Neuronal stem cell (in vitro differentiated cells): Measurements from ENCODE around the gene CXCL17. TPM values are rescaled to one million over a fixed set of nuclear protein-coding genes. Genes with fewer than 3 reads are reported as not detected.

ENCODE experiments used
- DNase-seq: peaks from one replicate; pipeline ENCODE4 v3.0.0-alpha.2; 2013; ENCODE audit warnings: low spot score
- H2AFZ ChIP-seq: one replicate; pipeline ENCODE4 v1.6.1; 2013; ENCODE audit warnings: mild to moderate bottlenecking, low read length, inconsistent platforms
- H2AK5ac ChIP-seq: 2 replicates; pipeline ENCODE4 v1.6.1; 2013; ENCODE audit warnings: low read depth, mild to moderate bottlenecking, inconsistent platforms, low read length, moderate library complexity, mixed read lengths
- H2BK120ac ChIP-seq: 2 replicates; pipeline ENCODE4 v1.6.1; 2013; ENCODE audit warnings: low read depth, mild to moderate bottlenecking, inconsistent platforms, low read length, moderate library complexity, mixed read lengths
- H2BK12ac ChIP-seq: one replicate; pipeline ENCODE4 v1.6.1; 2013; ENCODE audit warnings: low read length, inconsistent platforms
- H2BK15ac ChIP-seq: 2 replicates; pipeline ENCODE4 v1.6.1; 2013; ENCODE audit warnings: mild to moderate bottlenecking, low read length, inconsistent platforms, mixed read lengths
- H2BK5ac ChIP-seq: one replicate; pipeline ENCODE4 v1.6.1; 2013; ENCODE audit warnings: inconsistent platforms, mild to moderate bottlenecking, low read length, moderate library complexity
- H3K14ac ChIP-seq: one replicate; pipeline ENCODE4 v1.6.1; 2013; ENCODE audit warnings: low read length, inconsistent platforms
- H3K18ac ChIP-seq: 2 replicates; pipeline ENCODE4 v1.6.1; 2013; ENCODE audit warnings: low read length, inconsistent platforms
- H3K23ac ChIP-seq: 2 replicates; pipeline ENCODE4 v1.6.1; 2013; ENCODE audit warnings: low read depth, mild to moderate bottlenecking, mixed read lengths, low read length, inconsistent platforms; ENCODE audit not compliant: poor library complexity
- H3K27ac ChIP-seq: replicated peaks from 3 replicates; pipeline ENCODE4 v1.5.1; 2013; ENCODE audit warnings: low read length, inconsistent platforms
- H3K27me3 ChIP-seq, 3 experiments: 2 replicates each; pipeline ENCODE4 v1.6.1; 2013; ENCODE audit warnings: low read length in 3 of 3, mild to moderate bottlenecking in 2 of 3, inconsistent platforms in 1 of 3, low read depth in 1 of 3, mixed read lengths in 1 of 3, moderate library complexity in 1 of 3; ENCODE audit not compliant: control insufficient read depth in 3 of 3, insufficient read depth in 3 of 3
- H3K36me3 ChIP-seq, 2 donors: replicated peaks in 1 of 2; 2 replicates each; pipeline ENCODE4 v1.6.1; 2013; ENCODE audit warnings: low read length in 2 of 2; ENCODE audit not compliant: control insufficient read depth in 2 of 2, insufficient read depth in 2 of 2
- H3K4ac ChIP-seq: 2 replicates; pipeline ENCODE4 v1.6.1; 2013; ENCODE audit warnings: inconsistent platforms, mild to moderate bottlenecking, low read length, moderate library complexity
- H3K4me1 ChIP-seq, 2 donors: 1 replicate in 1 of 2; 2 replicates in 1 of 2; pipeline ENCODE4 v1.6.1; 2013; ENCODE audit warnings: low read length in 2 of 2, low read depth in 1 of 2; ENCODE audit not compliant: control insufficient read depth in 2 of 2, insufficient read depth in 1 of 2
- H3K4me2 ChIP-seq: one replicate; pipeline ENCODE4 v1.6.1; 2013; ENCODE audit warnings: mild to moderate bottlenecking, low read length, inconsistent platforms; ENCODE audit not compliant: insufficient read depth, poor library complexity, severe bottlenecking
- H3K4me3 ChIP-seq, 2 donors: 2 replicates each; pipeline ENCODE4 v1.5.1; 2013; ENCODE audit warnings: low read length in 2 of 2, mild to moderate bottlenecking in 2 of 2, inconsistent platforms in 1 of 2, moderate library complexity in 1 of 2
- H3K79me1 ChIP-seq: one replicate; pipeline ENCODE4 v1.6.1; 2013; ENCODE audit warnings: low read depth, mild to moderate bottlenecking, inconsistent platforms, low read length, moderate library complexity
- H3K9ac ChIP-seq: one replicate; pipeline ENCODE4 v1.6.1; 2013; ENCODE audit warnings: mild to moderate bottlenecking, low read depth, low read length, inconsistent platforms; ENCODE audit not compliant: poor library complexity
- H3K9me3 ChIP-seq, 2 donors: replicated peaks in 1 of 2; 2 replicates each; pipeline versions ENCODE3 to v1.6.1; 2013; ENCODE audit warnings: low read length in 2 of 2, mild to moderate bottlenecking in 2 of 2, inconsistent platforms in 1 of 2, low read depth in 1 of 2, mixed read lengths in 1 of 2, moderate library complexity in 1 of 2; ENCODE audit not compliant: control insufficient read depth in 2 of 2, insufficient read depth in 1 of 2
- H4K8ac ChIP-seq: one replicate; pipeline ENCODE4 v1.6.1; 2013; ENCODE audit warnings: low read depth, mild to moderate bottlenecking, inconsistent platforms, low read length, moderate library complexity
- H4K91ac ChIP-seq: one replicate; pipeline ENCODE4 v1.6.1; 2013; ENCODE audit warnings: low read length, low read depth, mild to moderate bottlenecking, inconsistent platforms; ENCODE audit not compliant: poor library complexity
- WGBS, 2 donors: extraction: QIAGEN DNeasy Blood & Tissue Kit; methylation state at CpG; one replicate each; pipeline ENCODE4 v1.1.7; 2013; ENCODE audit warnings: missing lambda C conversion rate in 2 of 2, mixed read lengths in 1 of 2; ENCODE audit not compliant: insufficient read length in 2 of 2, insufficient replicate concordance in 1 of 2; ENCODE audit errors: extremely low coverage in 2 of 2; 5-methylcytosine and 5-hydroxymethylcytosine counted together
- polyA plus RNA-seq, 2 experiments: library from polyadenylated mRNA; stranded (reverse); fragments of 200-250 nt; gene quantifications; one replicate each; pipeline ENCODE4 v1.2.3, GENCODE V29; 2013

Gene CXCL17, protein sequence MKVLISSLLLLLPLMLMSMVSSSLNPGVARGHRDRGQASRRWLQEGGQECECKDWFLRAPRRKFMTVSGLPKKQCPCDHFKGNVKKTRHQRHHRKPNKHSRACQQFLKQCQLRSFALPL
- not detected for polyA plus RNA-seq (2013, experiment 1 of 2)
- not detected for polyA plus RNA-seq (2013, experiment 2 of 2)

DNA sequence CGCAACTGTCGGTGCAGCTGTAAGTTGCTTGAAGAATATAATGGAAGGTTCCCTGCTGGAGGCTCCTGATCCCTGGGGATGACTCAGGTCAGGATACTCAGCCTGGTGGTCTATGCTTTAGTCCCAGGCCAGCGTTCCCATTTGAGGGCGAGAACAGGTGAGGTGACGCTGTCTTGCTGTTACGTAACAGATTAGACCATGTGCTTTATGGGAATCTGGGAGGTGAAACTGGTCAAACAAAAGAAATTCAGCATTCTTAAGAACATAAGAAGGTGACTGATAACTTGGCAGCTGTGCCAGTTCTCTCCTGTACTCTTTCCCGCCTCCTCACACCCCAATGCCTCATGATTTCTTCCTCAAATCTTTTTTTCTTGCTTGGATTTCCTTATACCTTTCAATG is at the start of gene CXCL17:
Gene CXCL17, minus strand, starts transcription at position 114 of the 400 bp plus-strand sequence. CDS start 114 bp downstream, outside the sequence.
- Histone ChIP-seq H3K9me3 (no peaks in the 10 kb centered on the region), H2BK120ac (no peak within 1 kb of the TSS), H2BK12ac (no peak within 1 kb of the TSS), H2AK5ac (no peak within 1 kb of the TSS), H3K18ac (no peak within 1 kb of the TSS), H3K4ac (no peak within 1 kb of the TSS), H4K8ac (no peak within 1 kb of the TSS), H3K4me1 (peaks cover 0 to 3% of the 10 kb centered on the region in 2 donors), H2BK5ac (no peak within 1 kb of the TSS), H3K23ac (no peak within 1 kb of the TSS), H3K27me3 (peaks cover 0 to 9% (median 0%) of the 10 kb centered on the region in 3 experiments), H2BK15ac (no peak within 1 kb of the TSS), H3K9ac (no peak within 1 kb of the TSS), H3K79me1 (no peaks in the 10 kb centered on the region), H3K36me3 (no peaks in the 10 kb centered on the region), H3K14ac (no peak within 1 kb of the TSS), H3K4me2 (no peak within 1 kb of the TSS), H2AFZ (no peak within 1 kb of the TSS), H4K91ac (no peak within 1 kb of the TSS), H3K4me3 (no peak within 1 kb of the TSS), H3K27ac (no peak within 1 kb of the TSS)
- no CpG with 5 or more reads among the region's 7 CpGs for WGBS, 2 donors
- DNase-seq, result no peak

DNA sequence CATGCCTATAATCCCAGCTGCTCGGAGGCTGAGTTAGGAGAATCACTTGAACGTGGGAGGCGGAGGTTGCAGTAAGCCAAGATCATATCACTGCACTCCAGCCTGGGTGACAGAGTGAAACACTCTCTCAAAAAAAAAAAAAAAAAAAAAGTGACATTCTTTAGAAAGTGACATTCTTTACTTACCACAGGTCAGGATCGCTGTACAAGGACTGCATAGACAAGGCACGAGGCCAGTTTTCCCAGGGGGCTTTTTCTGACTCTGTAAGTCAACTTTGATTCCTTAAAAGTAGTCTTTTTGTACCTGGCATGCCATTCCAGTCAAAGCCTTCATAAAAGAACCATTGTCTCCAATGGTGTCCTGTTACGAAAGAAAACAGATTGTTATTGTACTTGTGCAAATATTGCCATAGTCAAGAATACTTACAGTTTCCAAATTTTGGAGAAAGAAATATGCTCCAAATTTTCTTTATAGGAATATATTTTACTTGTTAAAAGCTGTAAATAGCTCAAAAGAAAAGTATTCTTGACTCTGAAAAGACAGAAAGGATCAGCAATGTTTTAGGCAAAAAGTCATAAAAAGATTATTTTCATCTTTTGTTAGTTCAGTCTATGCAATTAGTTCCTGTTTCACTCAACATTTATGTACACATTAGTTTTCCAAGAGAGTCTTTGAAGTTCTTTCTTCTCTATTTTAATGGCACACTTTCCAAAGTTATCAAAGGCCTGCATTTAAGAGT is 46.2 kb upstream of the CXCL17 start:
- Histone ChIP-seq H4K91ac (no peak overlapping the region), H2BK15ac (no peak overlapping the region), H3K18ac (no peak overlapping the region), H2BK120ac (no peak overlapping the region), H3K14ac (no peak overlapping the region), H2AFZ (no peak overlapping the region), H2BK12ac (no peak overlapping the region), H2AK5ac (no peak overlapping the region), H3K4ac (no peak overlapping the region), H3K27me3 (no peaks in the 10 kb centered on the region), H2BK5ac (no peak overlapping the region), H3K4me2 (no peak overlapping the region), H3K4me1 (peaks cover 8 to 13% of the 10 kb centered on the region in 2 donors), H3K79me1 (no peaks in the 10 kb centered on the region), H3K4me3 (no peak overlapping the region), H3K9me3 (no peaks in the 10 kb centered on the region), H3K36me3 (no peaks in the 10 kb centered on the region), H3K9ac (no peak overlapping the region), H3K27ac (no peak overlapping the region), H4K8ac (no peak overlapping the region), H3K23ac (no peak overlapping the region)
- no peak for DNase-seq
- no CpG with 5 or more reads among the region's 6 CpGs for WGBS, 2 donors

DNA sequence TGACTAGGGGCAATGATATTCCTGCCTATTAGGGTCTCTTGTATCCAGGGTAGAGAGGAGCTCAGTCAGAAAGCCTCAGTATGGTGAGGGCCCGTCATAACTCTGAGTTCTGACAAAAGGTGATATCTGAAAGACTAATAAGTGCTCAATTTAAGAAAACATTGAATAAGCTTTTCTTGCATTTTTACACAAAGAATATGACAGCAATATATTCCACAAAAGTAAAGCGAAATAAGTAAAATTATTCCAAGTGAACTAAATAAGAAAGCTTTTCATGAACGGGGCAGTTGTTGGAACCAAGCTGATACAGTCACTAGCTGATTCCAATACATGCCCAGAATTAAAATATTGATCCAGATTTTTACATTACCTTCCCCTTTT is 45.0 kb upstream of the CXCL17 start:
- no CpG with 5 or more reads among the region's 3 CpGs for WGBS, 2 donors
- H3K4me1 ChIP-seq, result peaks cover 8 to 13% of the 10 kb centered on the region in 2 donors
- H2AFZ ChIP-seq, result no peak overlapping the region
- no peak overlapping the region for H2BK15ac ChIP-seq
- H2AK5ac ChIP-seq, result no peak overlapping the region
- H3K27me3 ChIP-seq, result no peaks in the 10 kb centered on the region
- no peak overlapping the region for H4K91ac ChIP-seq
- H3K4me2 ChIP-seq, result no peak overlapping the region
- H2BK120ac ChIP-seq, result no peak overlapping the region
- no peak overlapping the region for H3K14ac ChIP-seq
- no peak overlapping the region for H3K18ac ChIP-seq
- no peak overlapping the region for H3K4ac ChIP-seq
- no peak overlapping the region for H2BK5ac ChIP-seq
- H3K9me3 ChIP-seq, result no peaks in the 10 kb centered on the region
- no peak overlapping the region for H3K4me3 ChIP-seq
- no peak for DNase-seq
- H4K8ac ChIP-seq, result no peak overlapping the region
- no peak overlapping the region for H3K23ac ChIP-seq
- H3K27ac ChIP-seq, result no peak overlapping the region
- H3K79me1 ChIP-seq, result no peaks in the 10 kb centered on the region
- no peak overlapping the region for H2BK12ac ChIP-seq
- no peaks in the 10 kb centered on the region for H3K36me3 ChIP-seq
- H3K9ac ChIP-seq, result no peak overlapping the region

DNA sequence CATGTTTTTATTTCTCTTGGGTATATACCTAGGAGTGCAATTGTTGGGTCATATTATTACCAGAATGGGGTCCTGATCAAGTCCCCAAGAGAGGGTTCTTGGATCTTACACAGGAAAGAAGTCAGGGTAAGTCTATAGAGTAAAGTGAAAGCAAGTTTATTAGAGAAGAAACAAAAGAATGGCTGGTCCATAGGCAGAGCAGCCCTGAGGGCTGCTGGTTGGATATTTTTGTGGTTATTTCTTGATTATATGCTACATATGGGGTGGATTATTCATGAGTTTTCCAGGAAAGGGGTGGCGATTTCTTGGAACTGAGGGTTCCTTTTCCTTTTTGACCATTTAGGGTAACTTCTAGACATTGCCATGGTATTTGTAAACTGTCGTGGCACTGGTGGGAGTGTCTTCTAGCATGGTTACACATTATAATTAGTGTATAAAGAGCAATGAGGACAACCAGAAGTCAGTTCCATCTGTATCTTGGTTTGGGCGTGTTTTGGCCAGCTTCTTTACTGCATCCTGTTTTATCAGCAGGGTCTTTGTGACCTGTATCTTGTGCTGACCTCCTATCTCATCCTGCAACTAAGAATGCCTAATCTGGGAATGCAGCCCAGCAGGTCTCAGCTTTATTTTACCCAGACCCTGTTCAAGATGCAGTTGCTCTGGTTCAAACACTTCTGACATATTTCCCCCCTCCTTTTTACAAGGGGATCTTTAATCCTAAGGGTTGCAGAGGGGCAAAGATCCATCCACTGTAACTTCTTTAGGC is 44.5 kb upstream of the CXCL17 start:
- Histone ChIP-seq H2AK5ac (no peak overlapping the region), H3K36me3 (no peaks in the 10 kb centered on the region), H2BK5ac (no peak overlapping the region), H4K91ac (no peak overlapping the region), H3K18ac (no peak overlapping the region), H3K27ac (no peak overlapping the region), H2AFZ (no peak overlapping the region), H3K4me1 (peaks cover 8 to 13% of the 10 kb centered on the region in 2 donors), H2BK15ac (no peak overlapping the region), H3K9ac (no peak overlapping the region), H2BK120ac (no peak overlapping the region), H3K23ac (no peak overlapping the region), H3K4ac (no peak overlapping the region), H3K27me3 (no peaks in the 10 kb centered on the region), H2BK12ac (no peak overlapping the region), H3K4me2 (no peak overlapping the region), H3K79me1 (no peaks in the 10 kb centered on the region), H3K9me3 (no peaks in the 10 kb centered on the region), H3K14ac (no peak overlapping the region), H3K4me3 (no peak overlapping the region), H4K8ac (no peak overlapping the region)
- no peak for DNase-seq
- no CpG with 5 or more reads among the region's 3 CpGs for WGBS, 2 donors
